ENCODE measurements around the gene ZDHHC14. TPM values are rescaled to one million over a fixed set of nuclear protein-coding genes. Genes with fewer than 3 reads are reported as not detected.

ZDHHC14 gene
- total and polyA plus RNA-seq, 2 experiments from 2014 or later, result 7.5 to 10.1 TPM

DNA sequence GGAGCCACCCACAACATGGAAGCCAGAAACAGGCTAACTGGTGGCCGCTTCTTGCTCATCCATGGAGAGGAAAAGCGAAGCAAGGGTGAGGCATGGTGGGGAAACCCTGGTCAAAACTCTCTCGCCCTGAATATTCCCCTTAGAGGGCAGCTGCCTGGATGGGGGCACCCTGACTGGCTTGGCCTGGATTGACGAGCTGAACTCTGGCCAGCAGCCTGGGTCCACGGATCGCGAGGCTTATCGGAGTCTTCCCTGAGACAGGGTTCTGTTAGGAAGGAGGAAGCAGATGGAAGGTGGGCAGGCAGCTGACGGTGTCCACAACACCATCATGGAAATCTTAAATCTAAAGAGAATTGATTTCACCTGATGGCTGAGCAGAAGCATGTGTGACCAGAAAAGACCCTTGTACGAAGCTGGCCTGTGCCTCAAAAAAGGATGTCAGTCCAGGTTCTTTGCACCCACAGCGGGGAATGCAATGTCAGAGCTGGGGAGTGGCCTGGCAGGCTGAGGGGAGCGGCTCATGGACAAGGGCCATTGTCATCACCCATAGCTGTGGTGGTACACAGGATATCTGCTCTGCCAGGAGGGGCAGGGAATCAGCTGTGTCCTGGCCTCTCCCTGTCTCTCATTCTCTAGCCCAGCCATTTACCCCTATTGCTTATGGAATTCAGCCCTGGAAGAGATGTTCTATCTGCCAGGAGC is 332.6 kb downstream of the ZDHHC14 start:
- Histone ChIP-seq H3K27me3 (no peaks in the 10 kb centered on the region), H3K27ac (peak overlapping the region; percentile 9), H3K9me3 (ENCODE audit: low read depth) (no peaks in the 10 kb centered on the region), H3K4me3 (no peak overlapping the region), H3K36me3 (no peaks in the 10 kb centered on the region), H3K4me1 (ENCODE audit: low read depth) (peaks cover 13% of the 10 kb centered on the region)
- TF ChIP-seq, protein P1, sequence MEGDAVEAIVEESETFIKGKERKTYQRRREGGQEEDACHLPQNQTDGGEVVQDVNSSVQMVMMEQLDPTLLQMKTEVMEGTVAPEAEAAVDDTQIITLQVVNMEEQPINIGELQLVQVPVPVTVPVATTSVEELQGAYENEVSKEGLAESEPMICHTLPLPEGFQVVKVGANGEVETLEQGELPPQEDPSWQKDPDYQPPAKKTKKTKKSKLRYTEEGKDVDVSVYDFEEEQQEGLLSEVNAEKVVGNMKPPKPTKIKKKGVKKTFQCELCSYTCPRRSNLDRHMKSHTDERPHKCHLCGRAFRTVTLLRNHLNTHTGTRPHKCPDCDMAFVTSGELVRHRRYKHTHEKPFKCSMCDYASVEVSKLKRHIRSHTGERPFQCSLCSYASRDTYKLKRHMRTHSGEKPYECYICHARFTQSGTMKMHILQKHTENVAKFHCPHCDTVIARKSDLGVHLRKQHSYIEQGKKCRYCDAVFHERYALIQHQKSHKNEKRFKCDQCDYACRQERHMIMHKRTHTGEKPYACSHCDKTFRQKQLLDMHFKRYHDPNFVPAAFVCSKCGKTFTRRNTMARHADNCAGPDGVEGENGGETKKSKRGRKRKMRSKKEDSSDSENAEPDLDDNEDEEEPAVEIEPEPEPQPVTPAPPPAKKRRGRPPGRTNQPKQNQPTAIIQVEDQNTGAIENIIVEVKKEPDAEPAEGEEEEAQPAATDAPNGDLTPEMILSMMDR (IDR thresholded peaks at IDR 0.05; ENCODE audit: low read depth, low read length), result no peak
- peak in 1 of 2 donors; percentile 46 for DNase-seq (ENCODE audit: low read depth in 1 of 2, low spot score in 1 of 2)

DNA sequence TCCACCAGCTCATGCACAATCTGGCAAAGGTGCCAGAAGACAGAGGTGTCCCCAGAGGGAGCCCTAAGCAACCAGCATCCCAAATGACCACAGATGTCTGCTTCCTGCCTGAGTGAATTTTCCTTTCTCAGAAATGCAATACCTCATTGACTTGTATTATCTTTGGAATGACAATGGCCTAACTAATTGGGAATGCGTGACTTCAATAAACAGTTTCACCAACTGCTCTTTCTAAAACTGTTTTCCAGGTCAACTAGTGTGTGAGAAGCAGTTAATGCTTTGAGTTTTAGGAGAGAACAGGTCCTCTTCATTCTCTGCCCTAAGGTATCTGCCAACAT is 333.1 kb downstream of the ZDHHC14 start:
- Histone ChIP-seq H3K27ac (peak overlapping the region; percentile 9), H3K36me3 (no peaks in the 10 kb centered on the region), H3K4me3 (no peak overlapping the region), H3K4me1 (ENCODE audit: low read depth) (peaks cover 13% of the 10 kb centered on the region), H3K9me3 (ENCODE audit: low read depth) (no peaks in the 10 kb centered on the region), H3K27me3 (no peaks in the 10 kb centered on the region)
- TF ChIP-seq, protein P1 (IDR thresholded peaks at IDR 0.05; ENCODE audit: low read depth, low read length), result no peak
- peak in 1 of 2 donors; percentile 15 for DNase-seq (ENCODE audit: low read depth in 1 of 2, low spot score in 1 of 2)

GRCh38 chr6:157715728-157716164 is 334.8 kb downstream of the ZDHHC14 start:
- no peak overlapping the region for H3K27ac ChIP-seq
- H3K9me3 ChIP-seq (ENCODE audit: low read depth), result no peaks in the 10 kb centered on the region
- peaks cover 13% of the 10 kb centered on the region for H3K4me1 ChIP-seq (ENCODE audit: low read depth)
- no peak overlapping the region for H3K4me3 ChIP-seq
- H3K36me3 ChIP-seq, result no peaks in the 10 kb centered on the region
- peak in 1 of 2 donors; percentile 98 for DNase-seq (ENCODE audit: low read depth in 1 of 2, low spot score in 1 of 2)
- TF ChIP-seq, protein P1 (IDR thresholded peaks at IDR 0.05; ENCODE audit: low read depth, low read length), result no peak
- no peaks in the 10 kb centered on the region for H3K27me3 ChIP-seq

DNA sequence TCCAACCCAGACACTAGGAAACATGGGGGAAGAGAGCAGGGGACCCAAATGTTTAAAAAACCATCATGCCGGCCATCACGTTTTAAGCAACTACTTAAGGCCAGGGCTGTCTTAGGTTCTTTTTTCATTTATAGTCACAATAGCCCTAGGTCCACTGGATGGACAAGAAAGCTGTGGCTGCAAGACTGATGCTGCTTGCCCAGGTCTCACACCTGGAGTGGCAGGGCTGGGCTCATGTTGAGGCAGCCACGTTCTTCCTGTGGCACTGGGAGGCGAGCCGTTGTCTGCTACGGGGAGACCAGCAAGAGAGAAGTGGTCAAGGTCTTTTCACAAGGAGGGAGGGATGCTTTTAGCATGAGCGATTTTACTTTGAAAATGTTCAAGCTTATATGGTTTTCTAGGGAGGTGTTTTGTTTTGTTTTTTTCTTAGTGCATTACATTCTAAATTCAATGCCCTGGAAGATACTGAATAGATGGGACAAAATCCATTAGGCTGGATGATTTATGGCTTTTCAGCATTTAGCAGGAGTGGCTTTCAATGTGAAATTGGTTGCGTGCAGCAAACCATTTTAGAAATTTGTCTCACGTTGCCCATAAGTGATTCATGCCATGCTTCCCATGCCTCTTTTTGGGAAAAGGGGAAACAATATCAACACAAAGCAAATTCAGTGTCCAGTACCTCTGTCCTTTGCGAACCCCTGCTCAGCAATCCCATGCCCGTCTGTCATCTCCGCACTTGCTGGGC is 335.4 kb downstream of the ZDHHC14 start:
- Histone ChIP-seq H3K27ac (no peak overlapping the region), H3K36me3 (no peaks in the 10 kb centered on the region), H3K4me3 (no peak overlapping the region), H3K9me3 (ENCODE audit: low read depth) (no peaks in the 10 kb centered on the region), H3K27me3 (no peaks in the 10 kb centered on the region), H3K4me1 (ENCODE audit: low read depth) (peaks cover 13% of the 10 kb centered on the region)
- TF ChIP-seq, protein P1 (IDR thresholded peaks at IDR 0.05; ENCODE audit: low read depth, low read length), result no peak
- DNase-seq (ENCODE audit: low read depth in 1 of 2, low spot score in 1 of 2), result no peak

DNA sequence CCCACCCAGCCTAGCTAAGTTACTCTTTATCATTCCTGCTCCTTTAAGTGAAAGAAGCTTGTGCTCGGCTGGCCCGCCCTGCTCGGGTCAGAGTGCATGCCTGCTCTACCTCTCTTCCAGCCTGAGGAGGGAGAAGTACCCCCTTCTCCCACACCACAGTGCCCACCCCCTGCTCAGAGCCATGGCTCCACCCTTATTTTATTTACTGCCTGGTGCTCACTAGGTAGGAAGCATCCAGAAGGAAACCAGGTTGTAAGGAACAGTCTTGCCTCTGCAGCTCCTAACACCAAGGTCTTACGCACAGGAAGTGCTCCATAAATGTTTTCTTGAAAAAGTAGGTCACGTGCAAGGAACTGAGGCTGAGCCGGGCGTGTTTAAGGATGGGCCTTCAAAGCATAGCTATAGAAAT is 336.4 kb downstream of the ZDHHC14 start:
- Histone ChIP-seq H3K27ac (no peak overlapping the region), H3K4me3 (no peak overlapping the region), H3K27me3 (no peaks in the 10 kb centered on the region), H3K9me3 (ENCODE audit: low read depth) (no peaks in the 10 kb centered on the region), H3K36me3 (no peaks in the 10 kb centered on the region), H3K4me1 (ENCODE audit: low read depth) (peaks cover 13% of the 10 kb centered on the region)
- TF ChIP-seq, protein P1 (IDR thresholded peaks at IDR 0.05; ENCODE audit: low read depth, low read length), result no peak
- DNase-seq (ENCODE audit: low read depth in 1 of 2, low spot score in 1 of 2), result no peak
